ENCODE data around the gene POU2AF2.

- TF ChIP-seq POLR2AphosphoS5 (IDR thresholded peaks at IDR 0.05) (no peak), CTCF (IDR thresholded peaks at IDR 0.05; ENCODE audit: poor library complexity, severe bottlenecking) (no peak)
Observed at GRCh38 chr11:111265421-111265820, 19.9 kb downstream of the POU2AF2 start.
